IPS-18a (cell line): ENCODE data around the gene SIGLEC1.

Experiments used
- H3K27ac ChIP-seq: one replicate; pipeline ENCODE4 v1.5.1; 2013; ENCODE audit warnings: low read length
- H3K27me3 ChIP-seq: one replicate; pipeline ENCODE4 v1.6.1; 2013; ENCODE audit warnings: mild to moderate bottlenecking, low read length; ENCODE audit not compliant: control insufficient read depth, insufficient read depth
- H3K36me3 ChIP-seq: one replicate; pipeline ENCODE4 v1.6.1; 2013; ENCODE audit warnings: low read depth, low read length; ENCODE audit not compliant: control insufficient read depth
- H3K4me1 ChIP-seq: one replicate; pipeline ENCODE4 v1.6.1; 2013; ENCODE audit warnings: low read depth, low read length; ENCODE audit not compliant: control insufficient read depth
- H3K4me3 ChIP-seq: one replicate; pipeline ENCODE4 v1.5.1; 2013; ENCODE audit warnings: low read length
- H3K9ac ChIP-seq: one replicate; pipeline ENCODE4 v1.6.1; 2013; ENCODE audit warnings: mild to moderate bottlenecking, low read length, moderate library complexity
- H3K9me3 ChIP-seq: one replicate; pipeline ENCODE4 v1.6.1; 2013; ENCODE audit warnings: low read depth, low read length; ENCODE audit not compliant: control insufficient read depth

Gene SIGLEC1

DNA sequence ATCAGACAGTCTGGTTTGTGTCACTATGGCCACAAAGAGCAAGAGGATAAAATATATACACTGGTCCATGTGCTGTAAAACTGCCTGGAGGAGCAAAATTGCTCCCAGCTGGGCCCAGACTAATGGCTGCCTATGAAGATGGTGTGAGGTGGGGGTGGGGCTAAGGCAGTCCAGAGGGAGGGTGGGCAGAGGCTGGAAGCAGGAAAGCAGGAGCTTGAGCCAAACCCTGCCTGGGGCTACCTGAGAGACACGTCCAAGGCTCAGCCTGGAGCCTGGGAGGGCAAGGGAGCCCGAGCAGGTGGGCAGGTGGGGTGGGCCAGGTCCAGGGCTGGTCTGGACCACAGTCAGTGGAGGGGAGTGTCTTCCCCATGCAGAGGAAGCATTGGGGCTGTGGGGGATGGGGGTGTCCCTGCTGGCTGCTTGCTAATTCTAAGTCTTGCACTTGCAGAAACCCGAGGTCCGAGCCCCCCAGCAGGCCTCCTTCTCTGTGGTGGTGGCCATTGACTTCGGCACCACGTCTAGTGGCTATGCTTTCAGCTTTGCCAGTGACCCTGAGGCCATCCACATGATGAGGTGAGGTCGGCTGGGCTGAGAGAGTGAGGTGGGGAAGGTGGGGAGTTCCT lies 29.5 kb upstream of the SIGLEC1 start:
- no peaks in the 10 kb centered on the region for H3K9me3 ChIP-seq
- no peak overlapping the region for H3K27ac ChIP-seq

DNA sequence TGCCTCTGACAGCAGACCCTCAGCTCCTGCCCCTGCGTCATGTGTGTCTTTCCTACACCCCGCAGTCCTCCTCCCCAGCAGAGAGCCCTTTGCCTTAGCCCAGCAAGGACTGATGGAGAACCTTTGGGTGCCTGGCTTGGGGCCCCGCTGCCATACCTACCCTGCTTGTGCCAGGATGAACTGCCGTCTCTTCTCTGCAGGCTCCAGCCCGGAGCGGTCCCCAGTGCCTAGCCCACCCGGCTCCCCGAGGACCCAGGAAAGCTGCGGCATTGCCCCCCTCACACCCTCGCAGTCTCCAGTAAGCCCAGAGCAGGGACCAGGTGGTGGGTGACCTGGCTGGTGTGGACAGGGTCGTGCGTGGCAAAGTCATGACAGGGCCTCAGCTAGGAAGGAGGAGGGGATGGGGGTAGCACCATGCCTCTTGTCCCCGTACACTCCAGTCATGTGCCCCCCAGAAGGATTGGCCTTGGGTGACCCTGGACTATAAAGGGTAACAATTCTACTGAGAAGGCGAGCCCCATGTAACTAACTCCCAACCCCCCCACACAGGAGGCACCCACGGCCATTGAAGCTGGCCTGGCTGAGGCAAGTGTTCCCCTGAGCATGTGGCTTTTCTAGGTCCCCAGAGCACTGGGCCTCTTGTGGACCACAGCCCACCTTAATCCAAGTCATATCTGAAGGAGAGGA lies 28.4 kb upstream of the SIGLEC1 start:
- Histone ChIP-seq H3K36me3 (no peaks in the 10 kb centered on the region), H3K27ac (no peak overlapping the region), H3K4me1 (peaks cover 13% of the 10 kb centered on the region), H3K9me3 (no peaks in the 10 kb centered on the region), H3K9ac (no peak overlapping the region), H3K4me3 (no peak overlapping the region), H3K27me3 (peaks cover 5% of the 10 kb centered on the region)

More for the DNA sequence above, 29.5 kb upstream of the SIGLEC1 start:
- H3K4me3 ChIP-seq, result no peak overlapping the region
- no peaks in the 10 kb centered on the region for H3K36me3 ChIP-seq
- peaks cover 8% of the 10 kb centered on the region for H3K27me3 ChIP-seq
- no peak overlapping the region for H3K9ac ChIP-seq
- peaks cover 13% of the 10 kb centered on the region for H3K4me1 ChIP-seq

DNA sequence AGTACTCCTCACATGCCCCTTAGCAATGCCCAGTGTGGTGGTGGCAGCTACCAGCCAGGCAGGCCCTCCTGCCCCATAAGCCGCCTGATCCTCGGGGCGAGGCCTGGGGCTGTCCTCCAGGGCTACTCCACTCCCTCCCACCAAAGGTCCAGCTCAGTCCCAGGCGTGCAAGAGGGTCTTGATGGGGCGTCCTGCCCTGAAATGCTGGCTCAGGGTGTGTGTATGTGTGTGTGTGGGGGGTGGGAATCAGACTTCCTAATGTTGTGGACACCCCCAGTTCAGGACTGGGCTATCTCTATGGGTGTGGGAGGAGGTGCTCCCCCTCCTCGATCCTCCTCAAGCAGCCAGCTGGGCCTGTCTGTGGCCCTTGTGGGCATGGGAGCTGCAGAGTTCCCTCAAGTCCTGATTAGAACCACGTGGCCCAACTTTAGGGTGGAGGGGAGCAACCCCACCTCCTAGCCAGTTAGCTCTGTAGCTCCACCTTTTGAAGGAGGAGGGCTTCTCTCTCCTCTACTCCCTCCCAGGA lies 27.6 kb upstream of the SIGLEC1 start:
- H3K36me3 ChIP-seq, result no peaks in the 10 kb centered on the region
- H3K9me3 ChIP-seq, result no peaks in the 10 kb centered on the region
- no peak overlapping the region for H3K4me3 ChIP-seq
- H3K9ac ChIP-seq, result no peak overlapping the region
- no peak overlapping the region for H3K27ac ChIP-seq
- peaks cover 13% of the 10 kb centered on the region for H3K4me1 ChIP-seq
- H3K27me3 ChIP-seq, result no peaks in the 10 kb centered on the region

DNA sequence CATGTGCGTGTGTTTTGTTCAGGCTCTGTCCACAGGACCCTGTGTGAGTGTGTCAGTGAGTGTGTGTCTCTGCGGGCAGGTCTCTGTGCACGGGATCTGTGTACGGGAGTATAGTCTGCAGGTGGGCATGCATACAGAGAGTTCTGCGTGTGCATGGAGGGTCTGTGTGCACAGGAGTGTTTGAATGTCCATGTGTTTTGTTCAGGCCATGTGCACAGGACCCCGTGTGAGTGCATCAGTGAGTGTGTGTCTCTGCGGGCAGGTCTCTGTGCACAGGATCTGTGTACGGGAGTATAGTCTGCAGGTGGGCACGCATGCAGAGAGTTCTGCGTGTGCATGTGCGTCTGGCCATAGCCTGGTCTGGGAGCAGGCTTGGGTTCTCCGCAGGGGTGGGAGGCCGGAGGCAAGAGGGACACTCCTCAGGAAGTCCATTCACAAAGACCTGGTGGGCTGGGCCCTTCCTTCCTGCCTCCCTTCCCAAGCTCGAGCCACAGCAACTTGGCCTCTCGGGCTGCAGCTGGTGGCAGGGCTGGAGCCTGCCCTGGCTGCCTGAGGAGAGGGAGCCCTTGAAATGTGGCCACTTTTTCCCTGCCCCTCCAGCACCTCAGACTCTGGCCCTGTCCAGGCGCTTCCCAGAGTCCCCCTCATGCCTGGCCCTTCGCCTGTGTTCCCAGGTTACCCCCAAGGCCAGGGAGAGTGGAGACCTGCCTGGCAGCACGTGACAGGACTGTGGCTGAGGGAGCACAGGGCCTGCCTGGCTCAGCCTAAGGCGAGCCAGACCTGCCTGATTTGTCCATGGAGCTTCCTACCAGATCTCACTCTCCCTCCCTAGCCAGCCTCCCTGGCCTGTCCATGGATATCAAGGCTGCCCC lies 26.9 kb upstream of the SIGLEC1 start:
- H3K4me1 ChIP-seq, result peaks cover 13% of the 10 kb centered on the region
- no peak overlapping the region for H3K9ac ChIP-seq
- H3K27ac ChIP-seq, result no peak overlapping the region
- H3K9me3 ChIP-seq, result no peaks in the 10 kb centered on the region
- no peaks in the 10 kb centered on the region for H3K36me3 ChIP-seq
- no peak overlapping the region for H3K4me3 ChIP-seq
- no peaks in the 10 kb centered on the region for H3K27me3 ChIP-seq

DNA sequence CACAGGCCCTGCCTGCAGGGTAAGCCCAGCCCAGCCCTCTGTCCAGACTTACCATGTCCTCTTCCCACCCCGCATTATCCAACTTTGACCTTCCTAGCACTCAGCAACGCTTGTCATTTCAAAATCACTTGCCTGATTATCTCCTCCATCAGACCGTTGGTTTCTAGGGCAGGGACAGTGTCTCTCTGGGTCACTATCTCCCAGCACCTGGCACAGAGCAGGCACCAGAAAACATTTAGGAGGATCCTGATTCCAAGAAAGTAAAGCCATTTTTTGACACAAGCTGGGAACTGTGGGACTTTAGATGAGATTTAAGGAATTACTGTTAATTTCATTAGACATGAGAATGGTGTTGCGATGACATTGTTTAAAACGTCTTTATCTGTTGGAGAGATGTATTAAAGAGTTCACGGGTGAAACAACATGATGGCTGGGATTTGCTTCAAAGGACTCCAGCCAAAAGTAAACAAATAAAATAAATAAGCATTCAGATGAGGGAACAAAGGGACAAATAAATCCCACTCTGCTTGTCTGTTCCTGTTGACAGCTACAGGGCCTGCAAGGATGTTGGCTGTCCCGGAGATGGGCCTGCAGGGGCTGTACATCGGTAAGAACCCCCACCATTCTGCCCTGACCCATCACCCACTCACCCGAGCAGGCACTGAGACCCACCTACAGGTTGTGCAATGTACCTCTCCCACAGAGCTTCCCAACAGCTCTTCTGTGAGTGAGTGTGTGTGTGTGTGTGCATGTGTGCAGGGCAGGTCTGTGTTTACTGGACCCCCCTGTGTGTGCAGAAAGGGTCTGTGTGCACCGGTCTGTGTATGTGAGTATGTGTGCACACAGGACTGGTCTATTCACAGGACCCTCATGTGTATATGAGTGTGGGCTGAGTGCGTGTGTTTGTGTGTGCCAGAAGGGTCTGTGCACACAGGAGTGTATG lies 26.0 kb upstream of the SIGLEC1 start:
- peaks cover 13% of the 10 kb centered on the region for H3K4me1 ChIP-seq
- no peak overlapping the region for H3K27ac ChIP-seq
- H3K36me3 ChIP-seq, result no peaks in the 10 kb centered on the region
- H3K27me3 ChIP-seq, result peaks cover 4% of the 10 kb centered on the region
- H3K9me3 ChIP-seq, result no peaks in the 10 kb centered on the region
- H3K4me3 ChIP-seq, result no peak overlapping the region
- no peak overlapping the region for H3K9ac ChIP-seq

DNA sequence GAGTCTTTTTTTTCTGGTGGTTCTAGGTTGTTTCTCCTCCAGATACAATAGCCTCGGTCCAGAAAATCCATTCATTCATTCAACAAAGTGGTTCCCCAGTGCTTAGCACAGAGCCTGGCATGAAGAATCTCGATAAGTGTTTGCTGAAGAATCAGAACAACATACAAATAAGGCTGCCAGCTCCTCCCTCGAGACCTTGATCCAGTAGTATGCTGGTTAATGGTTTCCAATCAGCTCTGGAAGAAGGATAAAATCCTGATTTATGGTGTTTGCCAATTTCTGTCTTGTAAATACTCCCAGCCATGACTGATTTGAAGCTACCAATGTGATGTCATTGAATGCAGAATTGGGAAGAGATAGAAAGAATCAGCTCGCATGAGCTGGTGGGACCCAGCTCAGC lies 23.4 kb upstream of the SIGLEC1 start:
- Histone ChIP-seq H3K36me3 (no peaks in the 10 kb centered on the region), H3K4me1 (peaks cover 12% of the 10 kb centered on the region), H3K9ac (no peak overlapping the region), H3K9me3 (no peaks in the 10 kb centered on the region), H3K27ac (no peak overlapping the region), H3K4me3 (no peak overlapping the region), H3K27me3 (peaks cover 25% of the 10 kb centered on the region)

DNA sequence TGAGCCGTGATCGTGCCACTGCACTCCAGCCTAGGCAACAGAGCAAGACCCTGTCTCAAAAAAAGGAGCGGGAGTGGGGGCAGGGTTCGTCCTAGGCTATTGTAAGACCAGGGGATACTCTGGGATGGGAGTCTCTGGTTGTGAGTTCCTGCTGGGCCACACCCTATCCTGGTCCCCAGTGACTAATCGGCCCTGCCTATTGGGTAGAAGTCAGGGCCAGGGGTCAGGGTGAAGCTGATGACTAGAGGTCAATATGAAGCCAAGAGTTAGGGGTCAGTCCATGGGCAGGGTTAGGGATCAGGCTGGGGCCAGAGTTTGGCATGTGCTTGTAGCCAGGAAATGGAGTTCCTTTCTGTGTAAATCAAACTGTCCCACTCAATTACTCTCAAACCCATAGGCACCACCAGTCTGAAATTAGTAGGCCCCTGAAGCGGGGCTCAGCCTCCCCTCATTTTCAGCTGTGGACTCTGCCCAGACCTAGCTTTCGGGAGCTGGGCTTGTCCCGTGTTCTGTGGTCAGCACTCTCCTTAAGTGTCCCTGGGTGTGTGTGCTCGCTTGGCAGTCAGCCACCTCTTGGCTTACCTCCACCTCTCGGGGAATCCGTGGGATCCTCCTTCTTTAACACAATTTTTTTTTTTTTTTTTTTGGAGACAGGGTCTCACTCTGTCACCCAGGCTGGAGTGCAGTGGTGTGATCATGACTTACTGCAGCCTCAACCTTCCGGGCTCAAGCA lies 21.9 kb upstream of the SIGLEC1 start:
- Histone ChIP-seq H3K9ac (no peak overlapping the region), H3K36me3 (no peaks in the 10 kb centered on the region), H3K27ac (no peak overlapping the region), H3K4me1 (peaks cover 5% of the 10 kb centered on the region), H3K27me3 (peaks cover 25% of the 10 kb centered on the region), H3K9me3 (no peaks in the 10 kb centered on the region), H3K4me3 (no peak overlapping the region)

DNA sequence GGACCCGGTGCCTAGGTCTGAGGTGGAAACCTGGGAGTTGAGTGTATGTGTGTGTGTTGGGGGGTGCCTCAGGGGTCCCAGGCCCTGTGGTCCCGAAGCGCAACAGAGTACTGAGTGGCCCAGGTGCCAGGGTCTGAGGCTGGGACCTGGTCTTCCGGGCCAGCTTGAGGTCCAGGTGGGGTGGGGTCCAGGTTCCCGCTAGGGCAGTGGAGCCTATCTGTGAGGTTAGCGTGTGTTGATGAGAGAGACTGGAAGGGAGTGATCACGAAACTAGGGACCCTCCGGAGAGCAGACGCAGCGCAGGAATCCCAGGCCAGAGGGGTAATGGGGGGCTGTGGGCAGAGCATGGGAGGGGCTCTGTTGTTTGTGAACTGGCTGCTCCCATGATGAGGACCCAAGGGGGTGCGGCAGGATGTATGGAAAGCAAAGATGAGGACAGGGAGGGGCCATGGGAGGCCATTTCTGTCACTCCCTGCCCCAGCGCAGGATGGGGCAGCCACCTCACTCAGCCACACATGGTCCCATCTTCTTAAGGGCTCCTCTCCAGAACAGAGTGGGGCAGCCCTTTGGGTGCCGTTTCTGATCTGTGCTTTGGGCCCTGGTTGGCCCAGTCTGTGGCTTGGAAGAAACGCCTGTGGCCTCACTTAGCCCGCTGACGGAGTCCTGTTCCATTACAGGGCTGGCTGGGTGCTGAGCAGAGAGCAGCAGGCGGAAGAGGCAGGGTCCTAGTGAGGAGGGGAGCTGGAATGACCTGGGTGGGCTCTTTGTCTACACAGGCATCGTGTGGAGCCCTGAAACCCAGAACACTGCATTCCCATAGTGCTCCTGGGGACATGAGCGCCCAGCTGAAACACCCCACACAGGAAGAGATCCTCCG lies 21.0 kb upstream of the SIGLEC1 start:
- H3K27me3 ChIP-seq, result peaks cover 25% of the 10 kb centered on the region
- no peak overlapping the region for H3K9ac ChIP-seq
- no peak overlapping the region for H3K27ac ChIP-seq
- peaks cover 5% of the 10 kb centered on the region for H3K4me1 ChIP-seq
- peak overlapping the region; percentile 42 for H3K4me3 ChIP-seq
- H3K36me3 ChIP-seq, result no peaks in the 10 kb centered on the region
- no peaks in the 10 kb centered on the region for H3K9me3 ChIP-seq

DNA sequence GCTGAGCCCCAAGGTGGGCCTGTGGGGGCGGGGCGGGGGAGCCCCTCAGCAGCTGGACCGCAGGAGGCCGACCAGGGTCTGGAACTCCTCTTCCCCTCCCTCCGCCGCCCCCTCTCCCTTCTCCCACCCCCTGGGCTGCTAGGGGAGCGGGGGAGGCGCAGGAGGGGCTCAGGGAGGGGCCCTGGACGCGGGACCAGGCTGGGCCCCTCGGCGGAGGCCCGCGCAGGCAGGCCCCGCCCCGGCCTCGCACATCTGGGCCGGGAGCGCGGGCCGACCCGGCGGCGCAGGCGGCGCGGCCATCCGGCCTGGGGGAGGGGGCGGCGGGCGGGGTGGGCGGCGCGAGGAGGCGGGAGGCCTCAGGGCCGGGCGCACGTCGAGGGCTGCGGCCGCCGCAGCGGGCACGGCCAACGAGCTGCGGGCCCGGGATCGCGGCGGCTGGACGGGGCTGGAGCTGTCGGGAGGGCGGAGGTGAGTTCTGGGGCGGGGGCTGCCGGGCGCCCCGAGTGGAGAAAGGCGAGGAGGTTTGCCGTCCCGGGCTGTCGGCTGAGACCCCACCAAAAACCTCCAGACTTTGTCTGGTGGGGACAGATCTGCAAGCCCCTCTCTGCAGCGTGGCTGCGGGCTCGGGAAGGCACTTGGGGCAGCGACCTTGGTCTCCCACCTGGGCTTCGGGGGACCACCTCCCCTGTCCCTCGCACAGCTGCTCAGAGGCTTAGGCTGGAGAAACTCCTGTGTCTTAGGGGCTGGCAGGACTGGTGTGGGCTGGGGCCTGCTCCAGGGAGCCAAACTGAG lies 20.1 kb upstream of the SIGLEC1 start, which contains the start of gene HSPA12B:
Gene HSPA12B (plus strand): TSS at position 359 of the 792 bp plus-strand sequence. CDS start 5,990 bp downstream, outside the sequence.
- Histone ChIP-seq H3K27me3 (peaks cover 29% of the 10 kb centered on the region), H3K4me3 (peak within 1 kb of the TSS; percentile 42), H3K36me3 (no peaks in the 10 kb centered on the region), H3K9ac (no peak within 1 kb of the TSS), H3K4me1 (peaks cover 5% of the 10 kb centered on the region), H3K9me3 (no peaks in the 10 kb centered on the region), H3K27ac (no peak within 1 kb of the TSS)
